ENCODE results near the gene SLC5A2. TPM values are rescaled to one million over a fixed set of nuclear protein-coding genes. Genes with fewer than 3 reads are reported as not detected.
A peak's percentile ranks its signal among the peaks of the same experiment; 100 is the strongest.

SLC5A2 gene
- total and polyA plus RNA-seq, 2 of the 13 experiments (the other 11 are each of a cell fraction or from before 2014, with no cell fraction given): 0.24 to 0.97 TPM

- TF ChIP-seq, protein P1, sequence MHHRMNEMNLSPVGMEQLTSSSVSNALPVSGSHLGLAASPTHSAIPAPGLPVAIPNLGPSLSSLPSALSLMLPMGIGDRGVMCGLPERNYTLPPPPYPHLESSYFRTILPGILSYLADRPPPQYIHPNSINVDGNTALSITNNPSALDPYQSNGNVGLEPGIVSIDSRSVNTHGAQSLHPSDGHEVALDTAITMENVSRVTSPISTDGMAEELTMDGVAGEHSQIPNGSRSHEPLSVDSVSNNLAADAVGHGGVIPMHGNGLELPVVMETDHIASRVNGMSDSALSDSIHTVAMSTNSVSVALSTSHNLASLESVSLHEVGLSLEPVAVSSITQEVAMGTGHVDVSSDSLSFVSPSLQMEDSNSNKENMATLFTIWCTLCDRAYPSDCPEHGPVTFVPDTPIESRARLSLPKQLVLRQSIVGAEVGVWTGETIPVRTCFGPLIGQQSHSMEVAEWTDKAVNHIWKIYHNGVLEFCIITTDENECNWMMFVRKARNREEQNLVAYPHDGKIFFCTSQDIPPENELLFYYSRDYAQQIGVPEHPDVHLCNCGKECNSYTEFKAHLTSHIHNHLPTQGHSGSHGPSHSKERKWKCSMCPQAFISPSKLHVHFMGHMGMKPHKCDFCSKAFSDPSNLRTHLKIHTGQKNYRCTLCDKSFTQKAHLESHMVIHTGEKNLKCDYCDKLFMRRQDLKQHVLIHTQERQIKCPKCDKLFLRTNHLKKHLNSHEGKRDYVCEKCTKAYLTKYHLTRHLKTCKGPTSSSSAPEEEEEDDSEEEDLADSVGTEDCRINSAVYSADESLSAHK (CRISPR knock-in tag; IDR thresholded peaks at IDR 0.05; ENCODE audit: borderline replicate concordance): 0 out of 2 replicates have a peak, but pooled peaks have one; percentile 67
- TF ChIP-seq ZFAT (CRISPR knock-in tag; conservative IDR thresholded peaks at IDR 0.05) (no peak), SP2 (CRISPR knock-in tag; IDR thresholded peaks at IDR 0.05) (peak; percentile 45), PAX8 (CRISPR knock-in tag; IDR thresholded peaks at IDR 0.05; ENCODE audit: borderline replicate concordance) (peak; percentile 19; the same call in 1 of the 2 replicates), PCBP1 (IDR thresholded peaks at IDR 0.05; ENCODE audit: borderline replicate concordance, low read depth, low read length) (no peak), MED13 (CRISPR knock-in tag; IDR thresholded peaks at IDR 0.05) (no peak), PAWR (CRISPR knock-in tag; IDR thresholded peaks at IDR 0.05; ENCODE audit: borderline replicate concordance) (no peak), PRDM10 (CRISPR knock-in tag; IDR thresholded peaks at IDR 0.05; ENCODE audit: low read depth) (0 out of 2 replicates have a peak, but pooled peaks have one; percentile 54)
- TF ChIP-seq, protein P2, sequence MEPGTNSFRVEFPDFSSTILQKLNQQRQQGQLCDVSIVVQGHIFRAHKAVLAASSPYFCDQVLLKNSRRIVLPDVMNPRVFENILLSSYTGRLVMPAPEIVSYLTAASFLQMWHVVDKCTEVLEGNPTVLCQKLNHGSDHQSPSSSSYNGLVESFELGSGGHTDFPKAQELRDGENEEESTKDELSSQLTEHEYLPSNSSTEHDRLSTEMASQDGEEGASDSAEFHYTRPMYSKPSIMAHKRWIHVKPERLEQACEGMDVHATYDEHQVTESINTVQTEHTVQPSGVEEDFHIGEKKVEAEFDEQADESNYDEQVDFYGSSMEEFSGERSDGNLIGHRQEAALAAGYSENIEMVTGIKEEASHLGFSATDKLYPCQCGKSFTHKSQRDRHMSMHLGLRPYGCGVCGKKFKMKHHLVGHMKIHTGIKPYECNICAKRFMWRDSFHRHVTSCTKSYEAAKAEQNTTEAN (CRISPR knock-in tag; conservative IDR thresholded peaks at IDR 0.05): 0 out of 2 replicates have a peak, but pooled peaks have one; percentile 48
- TF ChIP-seq, protein P3, sequence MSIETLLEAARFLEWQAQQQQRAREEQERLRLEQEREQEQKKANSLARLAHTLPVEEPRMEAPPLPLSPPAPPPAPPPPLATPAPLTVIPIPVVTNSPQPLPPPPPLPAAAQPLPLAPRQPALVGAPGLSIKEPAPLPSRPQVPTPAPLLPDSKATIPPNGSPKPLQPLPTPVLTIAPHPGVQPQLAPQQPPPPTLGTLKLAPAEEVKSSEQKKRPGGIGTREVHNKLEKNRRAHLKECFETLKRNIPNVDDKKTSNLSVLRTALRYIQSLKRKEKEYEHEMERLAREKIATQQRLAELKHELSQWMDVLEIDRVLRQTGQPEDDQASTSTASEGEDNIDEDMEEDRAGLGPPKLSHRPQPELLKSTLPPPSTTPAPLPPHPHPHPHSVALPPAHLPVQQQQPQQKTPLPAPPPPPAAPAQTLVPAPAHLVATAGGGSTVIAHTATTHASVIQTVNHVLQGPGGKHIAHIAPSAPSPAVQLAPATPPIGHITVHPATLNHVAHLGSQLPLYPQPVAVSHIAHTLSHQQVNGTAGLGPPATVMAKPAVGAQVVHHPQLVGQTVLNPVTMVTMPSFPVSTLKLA (IDR thresholded peaks at IDR 0.05): peak; percentile 9; the same call in 1 of the 2 replicates
- TF ChIP-seq, protein P4, sequence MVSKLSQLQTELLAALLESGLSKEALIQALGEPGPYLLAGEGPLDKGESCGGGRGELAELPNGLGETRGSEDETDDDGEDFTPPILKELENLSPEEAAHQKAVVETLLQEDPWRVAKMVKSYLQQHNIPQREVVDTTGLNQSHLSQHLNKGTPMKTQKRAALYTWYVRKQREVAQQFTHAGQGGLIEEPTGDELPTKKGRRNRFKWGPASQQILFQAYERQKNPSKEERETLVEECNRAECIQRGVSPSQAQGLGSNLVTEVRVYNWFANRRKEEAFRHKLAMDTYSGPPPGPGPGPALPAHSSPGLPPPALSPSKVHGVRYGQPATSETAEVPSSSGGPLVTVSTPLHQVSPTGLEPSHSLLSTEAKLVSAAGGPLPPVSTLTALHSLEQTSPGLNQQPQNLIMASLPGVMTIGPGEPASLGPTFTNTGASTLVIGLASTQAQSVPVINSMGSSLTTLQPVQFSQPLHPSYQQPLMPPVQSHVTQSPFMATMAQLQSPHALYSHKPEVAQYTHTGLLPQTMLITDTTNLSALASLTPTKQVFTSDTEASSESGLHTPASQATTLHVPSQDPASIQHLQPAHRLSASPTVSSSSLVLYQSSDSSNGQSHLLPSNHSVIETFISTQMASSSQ (IDR thresholded peaks at IDR 0.05; ENCODE audit: low read depth): no peak
- TF ChIP-seq, protein P4 (CRISPR knock-in tag; IDR thresholded peaks at IDR 0.05; ENCODE audit: borderline replicate concordance): peak; percentile 42; the same call in 1 of the 2 replicates
Measured at GRCh38 chr16:31477220-31478216, 5.4 kb upstream of the SLC5A2 start (continued).
